Measurements from ENCODE around the gene TIMP2. TPM values are rescaled to one million over a fixed set of nuclear protein-coding genes. Genes with fewer than 3 reads are reported as not detected.

The TIMP2 gene
- total RNA-seq, 2 experiments from 2014 or later, result 0.54 TPM; not detected in 1

- intact Hi-C loops (cut with micrococcal nuclease; ENCODE audit: unreplicated experiment), result no loop called here
- Histone ChIP-seq H3K36me3 (ENCODE audit: insufficient read depth, low read length) (no peaks in the 10 kb centered on the region), H2AFZ (ENCODE audit: low read length) (no peak overlapping the region), H3K4me2 (ENCODE audit: low read length) (no peak overlapping the region), H3K4me3 (ENCODE audit: low read depth, low read length, poor library complexity, severe bottlenecking) (no peak overlapping the region), H3K4me1 (ENCODE audit: insufficient read depth, low read length, poor library complexity, severe bottlenecking) (no peaks in the 10 kb centered on the region), H4K20me1 (ENCODE audit: insufficient read depth, low read length) (no peaks in the 10 kb centered on the region), H3K9me2 (ENCODE audit: insufficient read depth, low read length) (no peaks in the 10 kb centered on the region), H3K9me3 (ENCODE audit: low read length) (no peaks in the 10 kb centered on the region), H3K27ac (ENCODE audit: low read depth, low read length, poor library complexity, severe bottlenecking) (no peak overlapping the region), H3K79me2 (ENCODE audit: insufficient read depth, low read depth, low read length) (no peaks in the 10 kb centered on the region)
- no TSS peak for BruUV-seq (replicated peaks)
- TF ChIP-seq EZH2phosphoT487 (IDR thresholded peaks at IDR 0.05; ENCODE audit: borderline replicate concordance, low read depth, low read length), result no peak
- TF ChIP-seq, protein P1, sequence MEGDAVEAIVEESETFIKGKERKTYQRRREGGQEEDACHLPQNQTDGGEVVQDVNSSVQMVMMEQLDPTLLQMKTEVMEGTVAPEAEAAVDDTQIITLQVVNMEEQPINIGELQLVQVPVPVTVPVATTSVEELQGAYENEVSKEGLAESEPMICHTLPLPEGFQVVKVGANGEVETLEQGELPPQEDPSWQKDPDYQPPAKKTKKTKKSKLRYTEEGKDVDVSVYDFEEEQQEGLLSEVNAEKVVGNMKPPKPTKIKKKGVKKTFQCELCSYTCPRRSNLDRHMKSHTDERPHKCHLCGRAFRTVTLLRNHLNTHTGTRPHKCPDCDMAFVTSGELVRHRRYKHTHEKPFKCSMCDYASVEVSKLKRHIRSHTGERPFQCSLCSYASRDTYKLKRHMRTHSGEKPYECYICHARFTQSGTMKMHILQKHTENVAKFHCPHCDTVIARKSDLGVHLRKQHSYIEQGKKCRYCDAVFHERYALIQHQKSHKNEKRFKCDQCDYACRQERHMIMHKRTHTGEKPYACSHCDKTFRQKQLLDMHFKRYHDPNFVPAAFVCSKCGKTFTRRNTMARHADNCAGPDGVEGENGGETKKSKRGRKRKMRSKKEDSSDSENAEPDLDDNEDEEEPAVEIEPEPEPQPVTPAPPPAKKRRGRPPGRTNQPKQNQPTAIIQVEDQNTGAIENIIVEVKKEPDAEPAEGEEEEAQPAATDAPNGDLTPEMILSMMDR (conservative IDR thresholded peaks at IDR 0.05; ENCODE audit: low read length), result no peak
- ChIA-PET CTCF (ENCODE audit: unreplicated experiment) (no interaction called here), POLR2A (no interaction called here)
- DNase-seq (ENCODE audit: low spot score), result no peak
Observed at GRCh38 chr17:78940258-78940657, 15.1 kb upstream of the TIMP2 start.

- no peak overlapping the region for H3K4me3 ChIP-seq (ENCODE audit: low read depth, low read length, poor library complexity, severe bottlenecking)
- no peaks in the 10 kb centered on the region for H3K9me2 ChIP-seq (ENCODE audit: insufficient read depth, low read length)
- CTCF ChIA-PET (ENCODE audit: unreplicated experiment), result no interaction called here
- H3K4me2 ChIP-seq (ENCODE audit: low read length), result no peak overlapping the region
- no peak overlapping the region for H2AFZ ChIP-seq (ENCODE audit: low read length)
- H3K27ac ChIP-seq (ENCODE audit: low read depth, low read length, poor library complexity, severe bottlenecking), result no peak overlapping the region
- H3K4me1 ChIP-seq (ENCODE audit: insufficient read depth, low read length, poor library complexity, severe bottlenecking), result no peaks in the 10 kb centered on the region
- H3K9me3 ChIP-seq (ENCODE audit: low read length), result no peaks in the 10 kb centered on the region
- POLR2A ChIA-PET, result no interaction called here
- no TSS peak for BruUV-seq (replicated peaks)
- no peaks in the 10 kb centered on the region for H3K79me2 ChIP-seq (ENCODE audit: insufficient read depth, low read depth, low read length)
- H4K20me1 ChIP-seq (ENCODE audit: insufficient read depth, low read length), result no peaks in the 10 kb centered on the region
- intact Hi-C loops (cut with micrococcal nuclease; ENCODE audit: unreplicated experiment), result no loop called here
- no peaks in the 10 kb centered on the region for H3K36me3 ChIP-seq (ENCODE audit: insufficient read depth, low read length)
- TF ChIP-seq, protein P1 (conservative IDR thresholded peaks at IDR 0.05; ENCODE audit: low read length), result no peak
- TF ChIP-seq EZH2phosphoT487 (IDR thresholded peaks at IDR 0.05; ENCODE audit: borderline replicate concordance, low read depth, low read length), result no peak
- DNase-seq (ENCODE audit: low spot score), result no peak
Observed at GRCh38 chr17:78939615-78940014, 14.4 kb upstream of the TIMP2 start.

GRCh38 chr17:78937561-78937960, 12.4 kb upstream of the TIMP2 start:
- H3K4me1 ChIP-seq (ENCODE audit: insufficient read depth, low read length, poor library complexity, severe bottlenecking), result no peaks in the 10 kb centered on the region
- no peaks in the 10 kb centered on the region for H3K9me3 ChIP-seq (ENCODE audit: low read length)
- no peaks in the 10 kb centered on the region for H4K20me1 ChIP-seq (ENCODE audit: insufficient read depth, low read length)
- TF ChIP-seq, protein P1 (conservative IDR thresholded peaks at IDR 0.05; ENCODE audit: low read length), result no peak
- no peak for TF ChIP-seq EZH2phosphoT487 (IDR thresholded peaks at IDR 0.05; ENCODE audit: borderline replicate concordance, low read depth, low read length)
- BruUV-seq (replicated peaks), result no TSS peak
- ChIA-PET CTCF (ENCODE audit: unreplicated experiment) (no interaction called here), POLR2A (no interaction called here)
- no peak overlapping the region for H3K4me2 ChIP-seq (ENCODE audit: low read length)
- DNase-seq (ENCODE audit: low spot score), result no peak
- H2AFZ ChIP-seq (ENCODE audit: low read length), result no peak overlapping the region
- intact Hi-C loops (cut with micrococcal nuclease; ENCODE audit: unreplicated experiment), result no loop called here
- H3K36me3 ChIP-seq (ENCODE audit: insufficient read depth, low read length), result no peaks in the 10 kb centered on the region
- no peaks in the 10 kb centered on the region for H3K79me2 ChIP-seq (ENCODE audit: insufficient read depth, low read depth, low read length)
- no peak overlapping the region for H3K4me3 ChIP-seq (ENCODE audit: low read depth, low read length, poor library complexity, severe bottlenecking)
- H3K27ac ChIP-seq (ENCODE audit: low read depth, low read length, poor library complexity, severe bottlenecking), result no peak overlapping the region
- no peaks in the 10 kb centered on the region for H3K9me2 ChIP-seq (ENCODE audit: insufficient read depth, low read length)

All from OCI-LY7 (cell line).